BLaER1 treated with 17β-estradiol and CSF1 and Interleukin-3, amounts not matched to agents 10 nM and 100 nM (cell line): ENCODE data around the gene ZSWIM8.

ENCODE experiments used
- H3K27ac ChIP-seq, 11 experiments: shearing (Covaris generic); formaldehyde crosslinking; 2 replicates each; pipeline ENCODE4 v1.8.1; 2022
- H3K27me3 ChIP-seq, 11 experiments: shearing (Covaris generic); formaldehyde crosslinking; 2 replicates each; pipeline ENCODE4 v1.8.1; 2022
- H3K36me3 ChIP-seq, 11 experiments: shearing (Covaris generic); formaldehyde crosslinking; 2 replicates each; pipeline ENCODE4 v1.8.1; 2022
- H3K4me1 ChIP-seq, 10 experiments: shearing (Covaris generic); formaldehyde crosslinking; 2 replicates each; pipeline ENCODE4 v1.8.1; 2022
- H3K4me2 ChIP-seq, 11 experiments: shearing (Covaris generic); formaldehyde crosslinking; 2 replicates each; pipeline ENCODE4 v1.8.1; 2022
- H3K4me3 ChIP-seq, 10 experiments: shearing (Covaris generic); formaldehyde crosslinking; 2 replicates each; pipeline ENCODE4 v1.8.1; 2022
- H3K9ac ChIP-seq, 11 experiments: shearing (Covaris generic); formaldehyde crosslinking; 2 replicates each; pipeline ENCODE4 v1.8.1; 2022
- H3K9me3 ChIP-seq, 11 experiments: shearing (Covaris generic); formaldehyde crosslinking; replicated peaks in 1 of 11; 2 replicates each; pipeline ENCODE4 v1.8.1; 2022
- H4K20me1 ChIP-seq, 11 experiments: shearing (Covaris generic); formaldehyde crosslinking; 2 replicates each; pipeline ENCODE4 v1.8.1; 2022
- Cebpa-rat ChIP-seq, 11 experiments: shearing (Covaris generic); IDR thresholded peaks; 2 replicates each; pipeline ENCODE4 v1.8.1; 2022

ZSWIM8 gene

GRCh38 chr10:73768881-73769280 is 16.5 kb upstream of the ZSWIM8 start:
- Histone ChIP-seq H3K4me2 (peak overlapping the region in 10 of 11 experiments; percentile 18 to 75 (median 62); a peak in 20 of 22 replicates), H4K20me1 (peaks cover 5 to 40% (median 18%) of the 10 kb centered on the region in 11 experiments; a peak in 19 of 22 replicates), H3K4me3 (no peak overlapping the region), H3K9ac (0 out of 22 replicates have a peak overlapping the region, but pooled peaks of 3 of the 11 experiments have one; percentile 3 to 30 (median 5)), H3K27me3 (no peaks in the 10 kb centered on the region), H3K9me3 (no peaks in the 10 kb centered on the region), H3K4me1 (peaks cover 33 to 58% (median 45%) of the 10 kb centered on the region in 10 experiments), H3K36me3 (peaks cover 72 to 84% (median 76%) of the 10 kb centered on the region in 11 experiments), H3K27ac (peak overlapping the region in 7 of 11 experiments; percentile 3 to 28 (median 22); a peak in 5 of 22 replicates)
- no peak for TF ChIP-seq Cebpa-rat (IDR thresholded peaks at IDR 0.05)

DNA sequence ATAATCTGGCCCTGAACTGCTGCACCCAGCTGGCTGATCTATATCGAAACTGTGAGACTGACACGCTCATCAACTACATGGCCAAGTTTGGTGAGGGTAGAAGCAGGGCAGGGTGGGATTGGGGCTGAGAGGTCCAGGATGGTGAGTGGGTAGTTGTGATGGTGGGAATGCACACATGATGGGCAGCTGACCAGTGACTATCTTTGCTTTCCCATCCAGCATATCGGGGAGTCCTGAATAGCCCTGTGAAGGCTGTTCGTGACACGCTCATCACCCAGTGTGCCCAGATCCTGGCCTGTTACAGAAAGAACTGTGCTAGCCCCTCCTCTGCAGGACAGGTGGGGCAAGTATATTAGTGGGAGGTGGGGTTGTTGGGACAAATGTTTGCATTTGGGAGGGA is 16.0 kb upstream of the ZSWIM8 start:
- TF ChIP-seq Cebpa-rat (IDR thresholded peaks at IDR 0.05): no peak
- H3K9ac ChIP-seq: 0 out of 22 replicates have a peak overlapping the region, but pooled peaks of 3 of the 11 experiments have one; percentile 3 to 30 (median 5)
- H3K36me3 ChIP-seq: peaks cover 67 to 84% (median 70%) of the 10 kb centered on the region in 11 experiments

DNA sequence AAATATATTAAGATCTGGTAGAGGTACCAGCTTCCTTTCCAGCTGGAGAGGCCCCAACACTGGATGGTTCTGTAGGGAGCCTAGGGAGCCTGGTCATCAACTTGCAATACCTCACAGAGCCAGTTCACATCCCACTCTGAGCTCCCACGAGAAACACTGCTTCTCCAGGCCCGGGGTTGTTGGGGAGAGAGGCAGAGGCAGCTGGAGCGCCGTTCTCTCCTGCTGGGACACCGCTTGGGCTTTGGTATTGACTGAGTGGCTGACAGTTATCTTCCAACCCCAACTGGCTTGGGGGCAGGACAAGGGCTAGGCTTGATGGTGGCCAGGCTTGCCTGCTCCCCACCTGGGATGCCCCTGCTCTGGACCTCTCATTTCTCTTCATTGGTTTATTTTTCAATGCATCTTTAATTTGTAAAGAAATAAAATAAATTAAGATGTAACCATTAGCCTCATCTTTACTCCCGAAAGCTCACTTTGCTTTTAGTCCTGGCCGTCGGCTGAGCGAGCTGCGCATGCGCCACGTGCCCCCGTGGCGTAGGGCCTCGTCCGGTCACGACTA is 13.6 kb upstream of the ZSWIM8 start:
- peaks cover 62 to 81% (median 72%) of the 10 kb centered on the region in 10 experiments for H3K4me1 ChIP-seq
- no peaks in the 10 kb centered on the region for H3K27me3 ChIP-seq
- H3K9ac ChIP-seq: peak overlapping the region; percentile 77 to 94 (median 86)
- H3K4me2 ChIP-seq: peak overlapping the region; percentile 90 to 100 (median 98)
- H3K36me3 ChIP-seq: peaks cover 61 to 82% (median 65%) of the 10 kb centered on the region in 11 experiments
- H4K20me1 ChIP-seq: peaks cover 23 to 57% (median 42%) of the 10 kb centered on the region in 11 experiments; a peak in 21 of 22 replicates
- H3K27ac ChIP-seq: peak overlapping the region; percentile 80 to 96 (median 84)
- no peaks in the 10 kb centered on the region for H3K9me3 ChIP-seq
- no peak for TF ChIP-seq Cebpa-rat (IDR thresholded peaks at IDR 0.05)
- H3K4me3 ChIP-seq: peak overlapping the region; percentile 73 to 94 (median 84)

More for the DNA sequence above, 16.0 kb upstream of the ZSWIM8 start:
- Histone ChIP-seq H3K9me3 (no peaks in the 10 kb centered on the region), H3K4me2 (peak overlapping the region in 8 of 11 experiments; percentile 49 to 75 (median 64); a peak in 15 of 22 replicates), H3K4me1 (peaks cover 38 to 63% (median 50%) of the 10 kb centered on the region in 10 experiments), H3K27ac (peak overlapping the region in 1 of 11 experiments; percentile 4; a peak in 1 of 22 replicates), H3K27me3 (no peaks in the 10 kb centered on the region), H4K20me1 (peaks cover 10 to 45% (median 23%) of the 10 kb centered on the region in 11 experiments; a peak in 19 of 22 replicates), H3K4me3 (no peak overlapping the region)

- no peak for TF ChIP-seq Cebpa-rat (IDR thresholded peaks at IDR 0.05)
- peaks cover 59 to 82% (median 64%) of the 10 kb centered on the region in 11 experiments for H3K36me3 ChIP-seq
- no peaks in the 10 kb centered on the region for H3K9me3 ChIP-seq
- no peaks in the 10 kb centered on the region for H3K27me3 ChIP-seq
- H3K9ac ChIP-seq: peak overlapping the region; percentile 77 to 94 (median 86)
- H3K4me3 ChIP-seq: peak overlapping the region; percentile 73 to 94 (median 84)
- H4K20me1 ChIP-seq: peaks cover 23 to 64% (median 43%) of the 10 kb centered on the region in 11 experiments; a peak in 21 of 22 replicates
- H3K4me1 ChIP-seq: peaks cover 62 to 83% (median 76%) of the 10 kb centered on the region in 10 experiments
- H3K27ac ChIP-seq: peak overlapping the region; percentile 80 to 96 (median 84)
- peak overlapping the region; percentile 90 to 100 (median 98) for H3K4me2 ChIP-seq
Measured at GRCh38 chr10:73772281-73773151, 12.9 kb upstream of the ZSWIM8 start.

DNA sequence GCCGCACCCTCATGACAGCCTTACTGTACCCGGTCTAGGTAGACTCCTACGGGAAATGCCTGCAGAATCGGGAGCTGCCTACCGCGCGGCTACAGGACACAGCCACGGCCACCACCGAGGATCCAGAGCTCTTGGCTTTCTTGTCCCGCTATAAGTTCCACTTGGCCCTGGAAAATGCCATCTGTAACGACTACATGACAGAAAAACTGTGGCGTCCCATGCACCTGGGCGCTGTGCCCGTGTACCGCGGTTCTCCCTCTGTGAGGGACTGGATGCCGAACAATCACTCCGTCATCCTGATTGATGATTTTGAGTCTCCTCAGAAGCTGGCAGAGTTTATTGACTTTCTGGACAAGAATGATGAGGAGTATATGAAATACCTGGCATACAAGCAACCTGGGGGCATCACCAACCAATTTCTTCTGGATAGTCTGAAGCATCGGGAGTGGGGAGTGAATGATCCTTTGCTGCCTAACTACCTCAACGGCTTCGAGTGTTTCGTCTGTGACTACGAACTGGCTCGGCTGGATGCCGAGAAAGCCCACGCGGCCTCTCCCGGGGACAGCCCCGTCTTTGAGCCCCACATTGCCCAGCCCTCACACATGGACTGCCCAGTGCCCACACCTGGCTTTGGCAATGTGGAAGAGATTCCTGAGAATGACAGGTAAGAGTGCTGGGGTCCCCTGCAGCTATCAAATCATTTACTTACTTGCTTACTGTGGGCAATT is 12.1 kb upstream of the ZSWIM8 start:
- H3K27ac ChIP-seq: peak overlapping the region; percentile 80 to 96 (median 84)
- peaks cover 23 to 66% (median 42%) of the 10 kb centered on the region in 11 experiments; a peak in 21 of 22 replicates for H4K20me1 ChIP-seq
- H3K9ac ChIP-seq: peak overlapping the region; percentile 77 to 94 (median 86)
- peaks cover 59 to 82% (median 64%) of the 10 kb centered on the region in 11 experiments for H3K36me3 ChIP-seq
- peaks cover 54 to 84% (median 74%) of the 10 kb centered on the region in 10 experiments for H3K4me1 ChIP-seq
- no peak for TF ChIP-seq Cebpa-rat (IDR thresholded peaks at IDR 0.05)
- H3K27me3 ChIP-seq: no peaks in the 10 kb centered on the region
- peak overlapping the region; percentile 73 to 94 (median 84) for H3K4me3 ChIP-seq
- H3K9me3 ChIP-seq: no peaks in the 10 kb centered on the region
- H3K4me2 ChIP-seq: peak overlapping the region; percentile 90 to 100 (median 98)

GRCh38 chr10:73774637-73775036 is 10.8 kb upstream of the ZSWIM8 start:
- H4K20me1 ChIP-seq: peaks cover 23 to 69% (median 35%) of the 10 kb centered on the region in 11 experiments; a peak in 21 of 22 replicates
- peaks cover 58 to 83% (median 66%) of the 10 kb centered on the region in 11 experiments for H3K36me3 ChIP-seq
- H3K4me3 ChIP-seq: peak overlapping the region; percentile 73 to 94 (median 84)
- peaks cover 52 to 80% (median 73%) of the 10 kb centered on the region in 10 experiments for H3K4me1 ChIP-seq
- H3K27me3 ChIP-seq: no peaks in the 10 kb centered on the region
- no peak overlapping the region for H3K27ac ChIP-seq
- H3K4me2 ChIP-seq: peak overlapping the region; percentile 90 to 100 (median 98)
- H3K9ac ChIP-seq: peak overlapping the region; percentile 77 to 94 (median 86)
- no peaks in the 10 kb centered on the region for H3K9me3 ChIP-seq
- no peak for TF ChIP-seq Cebpa-rat (IDR thresholded peaks at IDR 0.05)

GRCh38 chr10:73779018-73779417 is 6.4 kb upstream of the ZSWIM8 start:
- H3K4me2 ChIP-seq: peak overlapping the region in 5 of 11 experiments; percentile 2 to 98 (median 95); a peak in 5 of 22 replicates
- H3K27me3 ChIP-seq: no peaks in the 10 kb centered on the region
- peaks cover 66 to 87% (median 78%) of the 10 kb centered on the region in 10 experiments for H3K4me1 ChIP-seq
- H3K27ac ChIP-seq: no peak overlapping the region
- peaks cover 15 to 75% (median 28%) of the 10 kb centered on the region in 11 experiments; a peak in 20 of 22 replicates for H4K20me1 ChIP-seq
- peaks cover 46 to 72% (median 58%) of the 10 kb centered on the region in 11 experiments for H3K36me3 ChIP-seq
- TF ChIP-seq Cebpa-rat (IDR thresholded peaks at IDR 0.05): no peak
- H3K9ac ChIP-seq: peak overlapping the region in 3 of 11 experiments; percentile 3 to 48 (median 11); a peak in 2 of 22 replicates
- H3K4me3 ChIP-seq: no peak overlapping the region
- H3K9me3 ChIP-seq: no peaks in the 10 kb centered on the region
